Measurements from ENCODE around the gene ANKRD18A. TPM values are rescaled to one million over a fixed set of nuclear protein-coding genes. Genes with fewer than 3 reads are reported as not detected.

ANKRD18A gene
- total RNA-seq, 1 donor from 2014 or later = 32.3 TPM

DNA sequence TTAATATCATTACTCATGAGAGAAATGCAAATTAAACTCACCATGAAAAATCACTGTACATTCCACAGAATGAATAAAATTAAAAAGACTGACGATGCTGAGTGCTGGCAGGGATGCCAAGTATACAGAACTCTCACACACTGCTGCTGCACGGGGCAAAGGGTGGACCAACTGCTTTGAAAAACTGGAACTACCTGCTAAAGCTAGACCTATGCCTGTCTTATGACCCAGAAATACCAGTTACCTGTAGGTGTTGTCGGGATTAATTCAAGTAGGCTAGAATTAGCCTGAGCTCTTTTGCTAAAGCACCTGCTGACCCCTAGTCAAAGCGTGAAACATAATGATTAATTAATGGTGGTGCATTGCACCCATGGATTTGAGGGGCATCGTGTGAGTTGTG, 36.5 kb upstream of the ANKRD18A start:
- Mint-ChIP-seq H3K27ac (ENCODE audit: unreplicated experiment) (no peak overlapping the region), H3K4me1 (ENCODE audit: low read depth, unreplicated experiment) (peaks cover 15% of the 10 kb centered on the region), H3K27me3 (ENCODE audit: unreplicated experiment) (peaks cover 3% of the 10 kb centered on the region), H3K4me3 (ENCODE audit: unreplicated experiment) (no peak overlapping the region), H3K36me3 (ENCODE audit: unreplicated experiment) (no peaks in the 10 kb centered on the region), H3K9me3 (ENCODE audit: unreplicated experiment) (peaks cover 3% of the 10 kb centered on the region)
- no peak for TF ChIP-seq CTCF (IDR thresholded peaks at IDR 0.05; ENCODE audit: partially characterized antibody, unreplicated experiment)
- no peak for DNase-seq

- Mint-ChIP-seq H3K36me3 (ENCODE audit: unreplicated experiment) (peaks cover 5% of the 10 kb centered on the region), H3K4me1 (ENCODE audit: low read depth, unreplicated experiment) (peaks cover 17% of the 10 kb centered on the region), H3K4me3 (ENCODE audit: unreplicated experiment) (no peak overlapping the region), H3K9me3 (ENCODE audit: unreplicated experiment) (peaks cover 7% of the 10 kb centered on the region), H3K27ac (ENCODE audit: unreplicated experiment) (no peak overlapping the region), H3K27me3 (ENCODE audit: unreplicated experiment) (peaks cover 3% of the 10 kb centered on the region)
- no peak for DNase-seq
- TF ChIP-seq CTCF (IDR thresholded peaks at IDR 0.05; ENCODE audit: partially characterized antibody, unreplicated experiment) = no peak
These were observed 32.1 kb upstream of the ANKRD18A start for GRCh38 chr9:38652486-38652885.

DNA sequence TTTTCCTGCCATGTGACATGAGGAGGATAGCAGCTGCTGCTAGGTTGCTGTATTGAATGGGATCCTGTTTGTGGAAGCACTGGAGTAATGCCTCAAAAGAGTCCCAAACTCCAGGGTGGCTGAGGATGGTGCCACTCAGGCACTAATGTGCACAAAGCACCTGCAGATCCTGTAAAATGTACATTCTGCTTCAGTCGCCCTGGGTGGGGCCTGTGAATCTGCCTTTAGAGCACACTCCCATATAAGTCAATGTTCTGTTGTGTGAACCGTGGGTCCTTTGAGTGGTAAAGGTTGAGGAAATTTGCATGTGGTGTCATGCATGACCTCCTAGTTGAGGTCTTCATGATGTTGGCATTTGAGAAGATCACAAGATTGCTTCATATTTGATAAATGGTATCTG, 31.6 kb upstream of the ANKRD18A start:
- Mint-ChIP-seq H3K27ac (ENCODE audit: unreplicated experiment) (no peak overlapping the region), H3K27me3 (ENCODE audit: unreplicated experiment) (peaks cover 3% of the 10 kb centered on the region), H3K4me3 (ENCODE audit: unreplicated experiment) (no peak overlapping the region), H3K4me1 (ENCODE audit: low read depth, unreplicated experiment) (peaks cover 17% of the 10 kb centered on the region), H3K36me3 (ENCODE audit: unreplicated experiment) (peaks cover 5% of the 10 kb centered on the region), H3K9me3 (ENCODE audit: unreplicated experiment) (peaks cover 7% of the 10 kb centered on the region)
- DNase-seq = no peak
- TF ChIP-seq CTCF (IDR thresholded peaks at IDR 0.05; ENCODE audit: partially characterized antibody, unreplicated experiment) = no peak

DNA sequence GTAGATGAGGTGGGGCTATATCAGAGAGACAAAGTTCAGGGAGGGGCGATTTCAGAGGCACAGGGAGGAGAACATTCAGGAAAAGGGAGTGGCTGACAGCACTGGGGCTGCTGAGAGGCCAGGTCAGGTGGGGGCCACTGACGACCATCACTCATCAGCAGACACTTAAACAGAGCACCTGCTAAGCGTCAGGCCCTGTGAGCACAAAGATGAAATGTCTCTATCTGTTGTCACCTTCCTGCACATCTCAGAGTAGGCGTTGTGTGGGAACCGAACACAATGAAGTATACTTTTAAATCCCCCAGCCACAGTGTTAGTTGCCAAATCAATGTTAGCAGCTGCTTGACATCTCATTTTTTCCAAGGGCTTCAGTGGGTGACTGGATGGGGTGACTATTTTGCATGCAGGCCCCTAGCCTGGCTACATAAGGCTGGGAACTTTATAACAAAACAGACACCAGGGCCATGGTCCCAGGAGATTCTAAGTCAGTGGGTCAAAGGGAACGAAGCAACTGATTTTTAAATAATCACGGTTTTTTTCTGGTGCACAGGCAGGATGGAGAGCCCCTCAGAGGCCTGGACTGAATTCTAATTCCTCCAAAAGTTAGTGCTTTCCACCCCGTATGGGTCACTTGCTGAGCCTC, 31.1 kb upstream of the ANKRD18A start:
- H3K27ac Mint-ChIP-seq (ENCODE audit: unreplicated experiment) = no peak overlapping the region
- TF ChIP-seq CTCF (IDR thresholded peaks at IDR 0.05; ENCODE audit: partially characterized antibody, unreplicated experiment) = no peak
- peaks cover 17% of the 10 kb centered on the region for H3K4me1 Mint-ChIP-seq (ENCODE audit: low read depth, unreplicated experiment)
- H3K27me3 Mint-ChIP-seq (ENCODE audit: unreplicated experiment) = peaks cover 3% of the 10 kb centered on the region
- H3K36me3 Mint-ChIP-seq (ENCODE audit: unreplicated experiment) = peaks cover 5% of the 10 kb centered on the region
- no peak for DNase-seq
- no peak overlapping the region for H3K4me3 Mint-ChIP-seq (ENCODE audit: unreplicated experiment)
- H3K9me3 Mint-ChIP-seq (ENCODE audit: unreplicated experiment) = peaks cover 7% of the 10 kb centered on the region

GRCh38 chr9:38650564-38650963, 30.2 kb upstream of the ANKRD18A start:
- peaks cover 5% of the 10 kb centered on the region for H3K36me3 Mint-ChIP-seq (ENCODE audit: unreplicated experiment)
- H3K4me1 Mint-ChIP-seq (ENCODE audit: low read depth, unreplicated experiment) = peaks cover 20% of the 10 kb centered on the region
- no peak overlapping the region for H3K4me3 Mint-ChIP-seq (ENCODE audit: unreplicated experiment)
- peaks cover 7% of the 10 kb centered on the region for H3K9me3 Mint-ChIP-seq (ENCODE audit: unreplicated experiment)
- H3K27me3 Mint-ChIP-seq (ENCODE audit: unreplicated experiment) = peaks cover 3% of the 10 kb centered on the region
- TF ChIP-seq CTCF (IDR thresholded peaks at IDR 0.05; ENCODE audit: partially characterized antibody, unreplicated experiment) = no peak
- no peak overlapping the region for H3K27ac Mint-ChIP-seq (ENCODE audit: unreplicated experiment)
- no peak for DNase-seq

Data from glutamatergic neuron (in vitro differentiated cells).